GM21737 (cell line): Measurements from ENCODE around the gene MAMLD1.

ENCODE experiments used
- ATAC-seq: cut with Tn5 transposase; IDR thresholded peaks from one replicate; pipeline ENCODE4 v1.9.1; 2021; ENCODE audit warnings: mild to moderate bottlenecking, moderate library complexity; ENCODE audit not compliant: unreplicated experiment

MAMLD1 gene

GRCh38 chrX:150455215-150455608 lies 92.1 kb downstream of the MAMLD1 start:
- ATAC-seq = no peak

DNA sequence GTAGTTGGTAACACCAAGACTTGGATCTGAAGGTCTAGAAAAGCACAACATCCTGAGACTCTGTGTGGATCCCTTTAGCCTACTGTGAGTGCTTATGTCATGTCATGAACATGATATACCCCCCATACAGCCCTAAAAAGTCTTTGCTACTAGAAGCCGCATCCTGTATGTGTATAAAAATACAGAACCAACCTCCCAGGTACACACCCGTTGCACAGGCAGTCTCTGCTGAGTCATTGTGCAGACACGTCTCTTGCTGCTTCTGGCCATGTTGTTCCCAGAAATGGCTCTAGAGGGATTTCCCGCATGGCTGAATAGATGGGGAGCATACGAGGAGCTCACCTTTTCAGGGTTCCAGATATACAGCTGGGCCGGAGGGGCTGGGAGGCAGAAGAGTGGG lies 93.3 kb downstream of the MAMLD1 start:
- ATAC-seq = no peak

GRCh38 chrX:150456941-150457340 lies 93.8 kb downstream of the MAMLD1 start:
- no peak for ATAC-seq

DNA sequence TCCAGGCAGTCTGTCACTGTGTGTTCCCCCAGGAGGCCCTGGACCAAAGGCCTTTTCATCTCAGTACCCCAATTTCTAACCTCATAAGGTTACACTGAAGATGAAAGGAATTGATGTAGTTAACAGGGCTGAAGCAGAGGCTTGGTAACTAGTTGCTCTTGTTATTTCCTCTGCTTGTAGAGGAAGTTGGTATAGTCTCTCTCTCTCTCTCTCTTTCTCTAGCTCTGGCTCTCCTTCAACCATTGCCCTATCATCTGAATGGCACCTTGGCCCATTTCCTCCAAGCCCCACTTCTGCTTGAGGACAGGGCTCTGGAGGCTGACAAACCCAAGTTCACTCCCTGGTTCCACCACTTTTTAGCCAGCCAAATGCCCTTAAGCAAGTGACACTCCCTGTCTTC lies 96.1 kb downstream of the MAMLD1 start:
- no peak for ATAC-seq

DNA sequence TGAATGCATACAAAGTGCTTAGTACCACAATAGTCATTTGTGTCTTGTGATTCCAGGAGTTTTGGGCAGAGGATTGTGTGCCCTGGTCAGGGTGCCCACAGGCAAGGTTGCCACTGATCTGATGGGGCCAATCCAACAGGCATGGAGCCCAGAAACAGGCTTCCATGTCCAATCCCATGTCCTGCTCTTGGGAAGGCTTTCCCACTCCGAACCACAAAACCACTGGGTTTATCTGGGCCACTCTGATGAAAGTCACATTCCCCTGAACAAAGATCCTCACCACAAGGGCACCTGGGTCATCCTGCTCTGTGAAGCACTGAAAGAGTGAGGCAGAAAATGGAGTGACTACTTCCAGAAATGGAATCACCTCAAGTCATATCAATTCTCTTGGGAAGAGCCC lies 96.9 kb downstream of the MAMLD1 start:
- ATAC-seq = no peak

GRCh38 chrX:150460781-150461180 lies 97.7 kb downstream of the MAMLD1 start:
- ATAC-seq = no peak

DNA sequence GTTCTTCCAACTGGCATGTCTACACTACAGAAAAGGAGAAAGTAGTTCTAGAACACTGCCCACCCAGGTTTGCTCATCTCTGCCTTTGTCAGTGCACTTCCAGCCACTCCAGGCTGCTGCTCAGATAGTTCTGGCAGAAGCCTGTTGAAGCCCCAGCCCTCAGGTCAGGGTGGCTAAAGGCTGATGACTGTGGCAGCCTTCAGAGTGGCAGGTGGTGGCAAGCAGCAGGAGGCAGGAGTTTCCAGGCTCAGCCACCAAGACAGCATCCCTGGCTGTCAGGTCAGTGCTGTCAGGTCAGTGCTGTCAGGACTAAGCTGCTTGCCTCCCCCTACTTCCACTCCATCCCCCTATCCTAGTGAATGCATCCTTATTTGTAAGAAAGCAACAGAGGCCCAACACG lies 100.4 kb downstream of the MAMLD1 start:
- no peak for ATAC-seq

GRCh38 chrX:150464001-150464400 lies 100.9 kb downstream of the MAMLD1 start:
- no peak for ATAC-seq

DNA sequence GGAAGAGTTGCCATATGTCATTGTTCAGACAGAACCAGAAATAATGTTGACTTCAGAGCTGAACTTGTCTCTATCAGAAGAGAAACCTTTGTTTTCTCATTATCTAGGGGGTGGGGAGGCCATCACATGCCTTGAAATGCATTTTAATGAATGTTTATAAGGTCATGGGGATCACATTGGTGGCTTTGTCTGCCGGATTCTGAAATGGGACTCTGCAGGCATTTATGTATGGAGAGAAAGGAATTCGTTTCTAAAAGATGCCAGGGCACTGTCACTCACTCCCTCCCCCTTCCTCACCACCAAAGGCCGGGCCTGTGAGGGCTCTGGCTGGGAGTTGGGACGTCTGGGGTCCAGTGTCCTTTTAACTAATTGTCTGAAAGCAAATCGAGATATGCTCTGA lies 102.2 kb downstream of the MAMLD1 start:
- no peak for ATAC-seq

- no peak for ATAC-seq
Measured at GRCh38 chrX:150465881-150466775, 103.0 kb downstream of the MAMLD1 start.

DNA sequence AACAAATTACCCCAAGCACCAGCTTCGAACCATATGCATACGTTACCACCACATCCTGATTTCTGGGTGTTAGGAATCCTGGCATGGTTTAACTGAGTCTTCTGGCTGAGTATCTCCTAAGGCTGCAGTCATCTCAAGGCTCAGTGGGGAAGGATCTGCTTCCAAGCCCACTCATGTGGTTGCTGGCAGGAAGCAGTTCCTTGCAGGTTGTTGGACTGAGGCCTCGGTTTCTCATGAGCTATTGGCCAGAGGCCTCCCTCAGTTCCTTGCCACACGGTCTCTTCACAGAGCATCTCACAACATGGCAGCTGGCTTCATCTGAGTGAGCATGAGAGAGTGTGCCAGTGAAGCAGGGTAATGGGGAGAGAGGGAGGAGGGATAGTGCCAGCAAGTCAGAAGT lies 109.2 kb downstream of the MAMLD1 start:
- ATAC-seq = no peak

DNA sequence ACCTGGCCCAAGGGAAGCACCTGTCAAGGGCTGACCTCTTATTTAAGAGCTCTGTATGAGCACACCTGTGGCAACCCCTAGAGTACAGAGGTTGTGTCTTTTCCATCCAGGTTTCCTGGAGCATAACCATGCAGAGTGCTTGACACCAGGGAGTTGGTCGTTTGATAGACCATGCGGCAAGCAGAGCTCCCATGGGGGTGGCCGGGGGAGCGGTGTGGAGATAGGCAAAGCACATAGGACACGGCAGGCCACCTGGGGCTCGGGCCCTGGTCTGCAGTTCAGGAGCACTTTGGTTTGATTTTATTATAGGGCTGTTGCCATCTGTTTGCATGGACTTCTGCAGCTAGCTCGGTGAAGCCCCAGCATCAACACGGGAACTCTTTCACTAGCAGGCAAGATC lies 110.3 kb downstream of the MAMLD1 start:
- ATAC-seq = no peak

- ATAC-seq = no peak
Measured at GRCh38 chrX:150475461-150475860, 112.3 kb downstream of the MAMLD1 start.

DNA sequence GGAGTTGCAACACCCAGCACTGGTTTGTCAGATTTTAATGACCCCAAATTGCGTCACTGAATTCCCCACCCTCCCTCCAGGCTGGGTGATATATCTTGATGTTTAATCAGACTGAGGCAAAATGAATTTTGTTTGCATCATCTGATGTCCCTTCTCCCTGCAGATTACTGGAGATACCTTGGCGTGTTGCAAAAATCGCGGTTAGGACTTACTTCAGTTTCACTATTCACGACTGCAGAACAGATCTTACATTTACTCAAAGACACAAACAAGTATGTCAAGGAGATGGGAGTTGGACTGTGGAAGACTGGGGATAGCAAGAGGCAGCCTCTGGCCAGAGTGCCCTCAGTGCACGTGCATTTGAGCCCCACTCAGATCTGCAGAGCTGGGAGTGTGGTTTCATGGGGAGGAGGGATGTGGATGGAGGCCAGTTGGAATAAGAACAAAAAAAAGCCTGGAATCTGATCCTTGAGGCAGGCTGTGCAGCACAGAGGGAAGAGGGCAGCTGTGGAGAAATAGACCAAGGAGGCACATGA lies 113.1 kb downstream of the MAMLD1 start:
- ATAC-seq = no peak

- ATAC-seq = no peak
Measured at GRCh38 chrX:150477371-150477770, 114.3 kb downstream of the MAMLD1 start.

DNA sequence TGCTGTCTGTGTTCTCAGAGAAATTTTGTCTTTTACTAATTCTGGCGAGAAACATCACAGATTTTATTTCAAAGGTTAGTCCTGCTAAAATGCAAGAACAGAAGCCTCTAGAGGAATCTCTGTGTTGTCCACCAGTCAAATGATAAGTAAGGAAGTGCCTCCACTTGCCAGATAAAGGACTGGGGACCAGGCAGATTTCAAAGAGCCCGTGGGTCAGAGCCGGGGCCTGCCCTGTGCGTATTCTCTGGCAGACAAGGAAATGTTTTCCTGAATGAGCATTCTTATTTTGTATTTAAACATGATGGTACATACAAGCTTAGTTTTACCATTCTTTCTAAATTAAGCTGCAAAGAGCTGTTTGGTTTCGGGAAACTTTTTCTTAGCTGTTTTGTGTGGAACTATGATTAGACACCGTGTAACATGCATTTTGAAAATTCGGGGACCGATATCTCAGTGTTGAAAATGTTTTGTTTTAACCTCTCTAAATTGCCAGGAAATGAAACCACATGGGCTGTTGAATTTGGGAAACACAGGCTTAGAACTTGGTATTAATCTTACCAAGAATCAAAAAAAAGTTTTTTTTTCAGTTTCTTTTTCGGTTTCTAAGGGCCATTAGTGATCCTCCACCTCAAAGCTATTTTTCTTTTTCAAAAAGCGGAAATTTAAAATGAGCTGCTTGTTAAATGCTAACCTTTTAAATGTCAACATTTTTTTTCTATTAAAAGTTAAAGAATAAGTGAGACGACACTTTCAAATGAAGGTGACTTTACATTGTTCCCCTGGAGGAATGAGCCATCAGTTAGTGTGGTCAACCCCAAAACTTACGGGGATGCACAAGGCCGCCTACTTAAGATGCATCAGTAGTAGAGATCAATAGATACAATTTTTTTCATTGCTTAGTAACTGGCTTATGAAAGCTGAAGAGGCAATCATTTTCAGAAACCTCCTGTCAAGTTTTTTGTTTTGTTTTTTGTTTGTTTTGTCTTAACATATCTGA lies 115.7 kb downstream of the MAMLD1 start:
- ATAC-seq = peak; percentile 67

DNA sequence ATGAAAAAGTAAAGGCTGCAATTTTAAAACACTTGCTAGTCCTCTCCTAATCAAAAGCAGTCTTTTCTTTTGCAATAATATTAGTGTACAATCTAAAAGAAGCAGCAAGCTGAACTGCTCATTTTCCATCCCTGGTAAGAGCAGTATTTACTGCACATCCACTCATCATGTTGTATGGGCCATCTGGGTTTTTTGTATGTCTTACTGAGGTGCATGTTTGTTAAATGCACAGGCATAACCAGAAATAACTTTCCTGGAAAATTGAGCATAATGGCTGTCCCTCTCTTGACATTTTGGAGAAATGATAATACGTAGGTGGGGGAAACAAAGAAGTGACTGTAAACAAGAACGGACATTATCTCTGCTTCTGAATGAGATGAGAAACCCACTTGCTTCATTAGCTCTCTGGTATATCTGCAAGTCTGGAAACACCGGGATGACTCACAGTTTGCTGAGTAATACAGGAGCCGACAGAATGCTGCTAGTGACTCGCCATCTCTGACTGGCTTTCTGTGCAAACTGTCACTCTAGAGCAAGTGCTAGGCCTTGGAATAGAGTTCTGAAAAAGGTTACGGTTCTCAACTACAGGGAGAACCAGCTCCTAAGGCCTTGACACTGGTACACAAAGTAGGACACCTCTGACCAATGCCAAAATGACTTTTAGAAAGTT lies 119.6 kb downstream of the MAMLD1 start:
- no peak for ATAC-seq

GRCh38 chrX:150483356-150483985 lies 120.4 kb downstream of the MAMLD1 start:
- no peak for ATAC-seq

DNA sequence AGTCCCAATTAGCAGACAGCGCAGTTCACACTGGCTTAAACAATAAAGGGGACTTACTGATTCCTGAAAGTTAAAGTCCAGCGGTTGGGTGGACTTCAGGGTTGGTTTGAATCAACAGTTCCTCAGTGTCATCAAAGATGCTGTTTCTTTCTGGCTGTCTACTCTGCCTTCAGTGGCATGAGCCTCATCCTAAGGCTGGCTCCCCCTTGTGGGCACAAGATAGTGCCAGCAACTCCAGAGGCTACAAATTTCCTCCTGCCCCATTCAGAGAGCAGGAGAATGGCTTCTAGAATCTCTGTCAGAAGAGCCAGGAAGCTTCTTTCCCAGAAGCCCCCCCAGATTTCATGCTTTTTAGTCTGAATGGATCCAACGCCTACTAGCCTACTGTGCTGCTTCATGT lies 122.9 kb downstream of the MAMLD1 start:
- no peak for ATAC-seq

DNA sequence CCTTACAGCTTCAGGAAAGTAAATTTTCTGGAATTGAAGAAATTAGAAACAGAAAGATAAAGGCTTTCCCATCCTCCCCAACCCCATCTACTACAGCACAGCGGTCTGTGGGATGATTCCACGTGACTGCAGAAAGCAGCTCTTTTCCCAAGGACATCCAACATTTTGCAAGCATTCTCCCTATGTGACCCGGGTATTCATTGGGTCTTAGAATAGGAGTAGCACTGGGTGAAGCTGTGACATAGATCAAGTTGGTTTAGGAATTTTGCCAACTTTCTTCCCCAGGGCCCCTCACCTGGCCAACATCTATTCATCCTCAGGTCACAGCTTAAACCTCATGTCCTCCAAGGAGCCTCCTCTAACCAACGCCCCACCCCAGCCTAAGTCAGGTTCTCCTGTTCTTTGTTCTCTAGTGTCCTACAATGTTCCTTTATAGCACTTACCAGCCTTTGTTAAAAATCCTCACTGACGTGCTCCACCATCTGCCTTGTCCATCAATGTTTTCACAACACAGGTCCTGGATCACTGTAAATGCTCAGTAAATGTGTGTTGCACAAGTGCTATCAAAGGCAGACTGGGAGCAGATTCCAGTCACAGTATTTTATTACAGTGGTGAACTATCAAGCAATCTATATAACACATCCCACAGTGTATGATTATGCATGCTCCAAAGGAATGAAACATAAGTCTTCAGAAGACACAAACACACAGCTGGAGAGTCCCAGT lies 124.4 kb downstream of the MAMLD1 start:
- no peak for ATAC-seq
